Esophagus muscularis mucosa (tissue), 4 donors: ENCODE measurements around the gene SREBF2. TPM values are rescaled to one million over a fixed set of nuclear protein-coding genes. Genes with fewer than 3 reads are reported as not detected.

Experiments
- DNase-seq: peaks from one replicate; pipeline ENCODE4 v3.0.0-alpha.2; 2017; ENCODE audit errors: extremely low spot score
- H3K27ac ChIP-seq, 4 donors: fragments of 200-600 bp; sonication (generic); replicated peaks in 1 of 4; 1 replicate in 3 of 4; 2 replicates in 1 of 4; pipeline ENCODE4 v1.5.1; 2016 to 2019; ENCODE audit warnings: mild to moderate bottlenecking in 1 of 4
- H3K27me3 ChIP-seq, 4 donors: fragments of 200-600 bp; sonication (generic); one replicate each; pipeline versions ENCODE4 v1.5.1 to v1.6.0; 2016 to 2019
- H3K36me3 ChIP-seq, 4 donors: fragments of 200-600 bp; sonication (generic); one replicate each; pipeline ENCODE4 v1.5.1; 2016 to 2019
- H3K4me1 ChIP-seq, 4 donors: fragments of 200-600 bp; sonication (generic); one replicate each; pipeline ENCODE4 v1.5.1; 2016 to 2019
- H3K4me3 ChIP-seq, 4 donors: fragments of 200-600 bp; sonication (generic); 1 replicate in 2 of 4; 2 replicates in 2 of 4; pipeline ENCODE4 v1.5.1; 2016 to 2019; ENCODE audit warnings: mild to moderate bottlenecking in 4 of 4, moderate library complexity in 1 of 4
- H3K9me3 ChIP-seq, 4 donors: fragments of 200-600 bp; sonication (generic); 1 replicate in 3 of 4; 2 replicates in 1 of 4; pipeline ENCODE4 v1.5.1; 2016 to 2019
- EP300 ChIP-seq: sonication (generic); formaldehyde crosslinking; IDR thresholded peaks from one replicate; pipeline ENCODE4 v1.6.1; 2017; ENCODE audit warnings: antibody characterized with exemption
- POLR2A ChIP-seq: fragments of 450-650 bp; IDR thresholded peaks from one replicate; pipeline ENCODE4 v1.6.1; 2017; ENCODE audit warnings: antibody characterized with exemption, moderate library complexity, mild to moderate bottlenecking, low read depth
- POLR2AphosphoS5 ChIP-seq, 2 donors: sonication (generic); formaldehyde crosslinking; IDR thresholded peaks; one replicate each; pipeline ENCODE4 v1.6.1; 2017; ENCODE audit warnings: antibody characterized with exemption in 2 of 2
- WGBS: methylation state at CpG from one replicate; pipeline ENCODE4 v1.1.5; 2018; 5-methylcytosine and 5-hydroxymethylcytosine counted together
- intact Hi-C: fragments of 100-400 bp; cut with DNase I; formaldehyde crosslinking; loops from one replicate; pipeline ENCODE4 v1.15.1; 2023
- total RNA-seq, 4 donors: library from RNA; depleted of rRNA; stranded (reverse); fragments of >200 nt; gene quantifications; one replicate each; pipeline versions ENCODE4 v1.1.0 to v1.2.1, GENCODE V29; 2016
- TF ChIP-seq, protein P1 (sequence below), 3 experiments: fragments of 200-600 bp in 2 of 3; fragments of 450-650 bp in 1 of 3; sonication (generic) in 2 of 3; IDR thresholded peaks; one replicate each; pipeline ENCODE4 v1.5.1; 2017 to 2019; ENCODE audit warnings: antibody characterized with exemption in 3 of 3, mild to moderate bottlenecking in 2 of 3, moderate library complexity in 1 of 3

The SREBF2 gene
- total RNA-seq, 4 donors from 2014 or later, result 56.4 to 97.7 (median 57.2) TPM

DNA sequence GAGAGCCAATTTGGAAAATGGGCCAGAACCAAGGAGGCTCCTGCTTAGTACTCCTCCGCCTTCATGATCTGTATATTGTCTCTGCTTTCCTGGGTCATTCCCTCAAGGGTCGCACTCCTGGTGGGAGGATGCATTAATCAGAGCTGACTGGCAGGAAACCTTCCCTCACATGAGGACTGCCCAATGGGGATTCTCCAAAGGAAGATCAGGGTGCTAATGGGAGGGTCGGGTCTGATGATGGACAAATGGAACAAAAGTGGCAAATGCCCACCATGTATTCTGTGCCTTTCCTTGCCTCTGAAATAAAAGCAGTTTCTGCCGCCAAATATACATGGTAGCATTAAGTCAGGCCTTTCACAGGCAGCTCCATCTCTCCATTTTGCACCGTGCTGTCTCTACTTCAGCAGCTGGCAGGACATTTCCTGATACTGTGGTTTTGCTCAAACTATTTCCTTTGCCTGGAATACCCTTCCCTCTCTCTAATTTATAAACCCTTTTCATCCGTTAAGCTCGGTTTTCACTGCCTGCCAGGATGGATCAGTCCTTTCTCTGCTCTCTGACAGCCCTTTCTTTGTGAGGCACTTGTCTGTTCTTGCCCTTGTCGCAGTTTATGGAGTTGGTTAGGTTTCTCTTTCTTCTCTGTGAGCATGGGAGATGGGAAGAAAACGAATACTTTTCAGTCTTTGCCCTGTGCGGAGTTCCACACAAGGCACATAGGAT lies 13.5 kb downstream of the SREBF2 start:
- peak overlapping the region in 1 of 4 donors; percentile 12 for H3K27ac ChIP-seq
- H3K4me3 ChIP-seq, result no peak overlapping the region
- no peak for DNase-seq
- no peaks in the 10 kb centered on the region for H3K9me3 ChIP-seq
- TF ChIP-seq EP300 (no peak), POLR2A (no peak), POLR2AphosphoS5 (IDR thresholded peaks at IDR 0.05) (no peak)
- TF ChIP-seq, protein P1, sequence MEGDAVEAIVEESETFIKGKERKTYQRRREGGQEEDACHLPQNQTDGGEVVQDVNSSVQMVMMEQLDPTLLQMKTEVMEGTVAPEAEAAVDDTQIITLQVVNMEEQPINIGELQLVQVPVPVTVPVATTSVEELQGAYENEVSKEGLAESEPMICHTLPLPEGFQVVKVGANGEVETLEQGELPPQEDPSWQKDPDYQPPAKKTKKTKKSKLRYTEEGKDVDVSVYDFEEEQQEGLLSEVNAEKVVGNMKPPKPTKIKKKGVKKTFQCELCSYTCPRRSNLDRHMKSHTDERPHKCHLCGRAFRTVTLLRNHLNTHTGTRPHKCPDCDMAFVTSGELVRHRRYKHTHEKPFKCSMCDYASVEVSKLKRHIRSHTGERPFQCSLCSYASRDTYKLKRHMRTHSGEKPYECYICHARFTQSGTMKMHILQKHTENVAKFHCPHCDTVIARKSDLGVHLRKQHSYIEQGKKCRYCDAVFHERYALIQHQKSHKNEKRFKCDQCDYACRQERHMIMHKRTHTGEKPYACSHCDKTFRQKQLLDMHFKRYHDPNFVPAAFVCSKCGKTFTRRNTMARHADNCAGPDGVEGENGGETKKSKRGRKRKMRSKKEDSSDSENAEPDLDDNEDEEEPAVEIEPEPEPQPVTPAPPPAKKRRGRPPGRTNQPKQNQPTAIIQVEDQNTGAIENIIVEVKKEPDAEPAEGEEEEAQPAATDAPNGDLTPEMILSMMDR (IDR thresholded peaks at IDR 0.05), result no peak
- 72% methylated on average over 10 of the region's 10 CpGs for WGBS
- intact Hi-C loops, result no loop called here
- no peaks in the 10 kb centered on the region for H3K27me3 ChIP-seq
- H3K4me1 ChIP-seq, result peaks cover 27 to 59% (median 50%) of the 10 kb centered on the region in 4 donors
- peaks cover 0 to 1% (median 0%) of the 10 kb centered on the region in 4 donors for H3K36me3 ChIP-seq

DNA sequence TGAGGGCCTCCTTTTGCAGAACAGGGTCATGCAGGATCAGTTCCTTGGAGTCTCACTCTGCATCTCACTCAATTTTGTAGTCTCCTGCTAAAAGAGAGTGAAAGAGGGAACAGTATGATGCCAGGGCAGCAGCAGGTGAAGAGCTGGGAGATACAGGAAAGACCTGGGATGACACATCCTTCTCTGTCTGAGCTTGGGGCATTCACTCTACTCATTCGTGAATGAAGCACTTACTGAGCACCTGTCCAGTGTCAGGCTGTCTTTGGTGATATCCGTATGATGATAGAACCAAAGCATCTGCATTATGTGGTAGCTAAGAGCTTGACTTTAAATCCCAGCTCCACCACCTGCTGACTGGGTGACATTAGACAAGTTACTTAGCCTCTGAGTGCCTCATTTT lies 14.4 kb downstream of the SREBF2 start:
- Histone ChIP-seq H3K4me1 (peaks cover 27 to 57% (median 46%) of the 10 kb centered on the region in 4 donors), H3K36me3 (peaks cover 0 to 5% (median 0%) of the 10 kb centered on the region in 4 donors), H3K27ac (no peak overlapping the region), H3K9me3 (no peaks in the 10 kb centered on the region), H3K4me3 (no peak overlapping the region), H3K27me3 (no peaks in the 10 kb centered on the region)
- 63% methylated on average over 2 of the region's 2 CpGs for WGBS
- intact Hi-C loops, result no loop called here
- no peak for DNase-seq
- no peak for TF ChIP-seq POLR2AphosphoS5 (IDR thresholded peaks at IDR 0.05)
- TF ChIP-seq EP300, result no peak
- TF ChIP-seq POLR2A, result no peak
- TF ChIP-seq, protein P1 (IDR thresholded peaks at IDR 0.05), result no peak

- H3K4me1 ChIP-seq, result peaks cover 27 to 51% (median 44%) of the 10 kb centered on the region in 4 donors
- H3K9me3 ChIP-seq, result no peaks in the 10 kb centered on the region
- no peak overlapping the region for H3K4me3 ChIP-seq
- H3K36me3 ChIP-seq, result peaks cover 0 to 5% (median 0%) of the 10 kb centered on the region in 4 donors
- no peak overlapping the region for H3K27ac ChIP-seq
- TF ChIP-seq POLR2AphosphoS5 (IDR thresholded peaks at IDR 0.05), result peak in 1 of 2 donors; percentile 23
- no peak for TF ChIP-seq POLR2A
- no peak for DNase-seq
- intact Hi-C loops, result no loop called here
- WGBS, result 51% methylated on average over 5 of the region's 5 CpGs
- no peaks in the 10 kb centered on the region for H3K27me3 ChIP-seq
Measured at GRCh38 chr22:41848468-41848867, 15.6 kb downstream of the SREBF2 start.

DNA sequence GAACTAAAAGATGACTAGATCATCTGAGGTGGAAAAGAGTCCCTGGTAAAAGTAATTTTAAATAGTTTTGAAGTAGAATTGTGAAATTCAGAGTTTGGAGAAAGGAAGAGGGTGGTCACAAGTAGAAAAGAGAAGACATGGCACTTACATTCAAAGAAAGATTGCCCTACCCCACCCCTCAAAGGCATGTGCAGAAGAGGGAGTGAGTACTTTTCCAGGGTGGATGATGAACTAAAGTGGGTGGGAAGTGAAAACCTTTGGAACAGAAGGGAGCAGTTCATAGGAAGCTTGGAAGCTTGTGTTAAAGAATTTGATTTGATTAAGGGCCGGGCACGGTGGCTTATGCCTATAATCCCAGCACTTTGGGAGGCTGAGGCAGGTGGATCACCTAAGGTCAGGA lies 23.6 kb downstream of the SREBF2 start:
- DNase-seq, result no peak
- no peaks in the 10 kb centered on the region for H3K27me3 ChIP-seq
- WGBS, result 89% methylated on average over 2 of the region's 2 CpGs
- TF ChIP-seq POLR2AphosphoS5 (IDR thresholded peaks at IDR 0.05) (no peak), POLR2A (no peak), EP300 (no peak)
- TF ChIP-seq, protein P1 (IDR thresholded peaks at IDR 0.05), result no peak
- intact Hi-C loops, result no loop called here
- peaks cover 20 to 49% (median 39%) of the 10 kb centered on the region in 4 donors for H3K4me1 ChIP-seq
- no peak overlapping the region for H3K4me3 ChIP-seq
- H3K9me3 ChIP-seq, result no peaks in the 10 kb centered on the region
- H3K36me3 ChIP-seq, result peaks cover 0 to 4% (median 0%) of the 10 kb centered on the region in 4 donors
- peak overlapping the region; percentile 27 to 55 (median 42) for H3K27ac ChIP-seq

DNA sequence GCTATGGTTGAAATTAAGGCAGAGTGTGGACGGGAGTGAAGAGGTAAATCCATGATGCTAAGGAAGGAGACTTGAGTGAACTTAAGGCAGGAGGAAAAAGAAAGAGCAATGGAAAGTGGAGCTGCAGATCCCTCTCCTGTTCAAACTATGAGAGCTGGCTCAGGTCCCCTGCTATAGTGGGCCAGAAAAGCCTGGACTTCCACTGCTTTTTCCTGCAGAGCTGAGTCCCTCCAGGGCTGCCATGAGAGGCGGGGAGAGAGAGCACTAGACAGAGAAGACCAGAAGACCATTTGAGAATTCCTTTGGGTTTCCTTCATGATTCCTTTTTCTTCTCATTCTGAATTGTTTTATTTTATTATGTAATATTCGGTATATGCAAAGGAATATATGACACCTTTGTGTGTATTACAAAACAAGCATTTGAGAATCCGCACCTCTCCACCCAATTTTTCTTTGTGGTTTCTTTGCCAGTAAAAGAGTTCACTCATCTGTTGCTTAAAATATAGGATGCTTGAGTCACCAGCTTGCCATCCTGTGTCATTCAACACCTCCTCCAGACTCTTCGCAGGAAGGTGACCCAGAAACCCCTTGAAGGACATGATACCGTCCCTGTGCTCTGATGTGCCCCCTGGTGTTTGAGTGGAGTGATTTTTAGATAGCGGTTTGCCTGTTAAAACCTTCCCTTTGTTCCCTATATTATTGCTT lies 24.4 kb downstream of the SREBF2 start:
- Histone ChIP-seq H3K27me3 (no peaks in the 10 kb centered on the region), H3K9me3 (no peaks in the 10 kb centered on the region), H3K4me1 (peaks cover 25 to 57% (median 47%) of the 10 kb centered on the region in 4 donors), H3K4me3 (no peak overlapping the region), H3K36me3 (no peaks in the 10 kb centered on the region), H3K27ac (peak overlapping the region; percentile 27 to 55 (median 42))
- WGBS, result 57% methylated on average over 7 of the region's 7 CpGs
- DNase-seq, result no peak
- intact Hi-C loops, result no loop called here
- TF ChIP-seq, protein P1 (IDR thresholded peaks at IDR 0.05), result peak; percentile 57 to 65 (median 59)
- no peak for TF ChIP-seq EP300
